Activated CD4-positive, alpha-beta T cell treated with anti-CD3 and anti-CD28 coated beads for 48 hours (primary cell): ENCODE data around the gene MS4A18.

Experiments used
- DNase-seq: peaks from one replicate; pipeline ENCODE4 v3.0.0-alpha.2; 2020

The MS4A18 gene

DNA sequence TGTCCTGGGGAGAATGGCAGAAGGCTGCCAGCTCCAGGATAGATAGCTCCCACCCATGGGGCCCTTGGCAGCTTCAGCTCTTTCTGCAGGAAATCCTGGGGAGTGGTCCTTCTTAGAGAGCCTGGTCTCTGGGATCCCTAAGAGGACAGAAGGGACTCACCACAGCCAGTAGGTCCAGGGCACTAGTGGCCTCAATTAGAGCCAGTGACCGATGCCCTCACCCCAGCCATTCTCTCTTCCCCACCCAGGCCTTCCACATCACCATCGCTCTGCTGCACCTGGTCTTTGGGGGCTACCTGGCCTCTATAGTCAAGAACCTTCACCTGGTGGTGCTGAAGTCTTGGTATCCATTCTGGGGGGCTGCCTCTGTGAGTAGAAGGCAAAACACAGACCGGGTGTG is 66.2 kb downstream of the MS4A18 start:
- DNase-seq = no peak

DNA sequence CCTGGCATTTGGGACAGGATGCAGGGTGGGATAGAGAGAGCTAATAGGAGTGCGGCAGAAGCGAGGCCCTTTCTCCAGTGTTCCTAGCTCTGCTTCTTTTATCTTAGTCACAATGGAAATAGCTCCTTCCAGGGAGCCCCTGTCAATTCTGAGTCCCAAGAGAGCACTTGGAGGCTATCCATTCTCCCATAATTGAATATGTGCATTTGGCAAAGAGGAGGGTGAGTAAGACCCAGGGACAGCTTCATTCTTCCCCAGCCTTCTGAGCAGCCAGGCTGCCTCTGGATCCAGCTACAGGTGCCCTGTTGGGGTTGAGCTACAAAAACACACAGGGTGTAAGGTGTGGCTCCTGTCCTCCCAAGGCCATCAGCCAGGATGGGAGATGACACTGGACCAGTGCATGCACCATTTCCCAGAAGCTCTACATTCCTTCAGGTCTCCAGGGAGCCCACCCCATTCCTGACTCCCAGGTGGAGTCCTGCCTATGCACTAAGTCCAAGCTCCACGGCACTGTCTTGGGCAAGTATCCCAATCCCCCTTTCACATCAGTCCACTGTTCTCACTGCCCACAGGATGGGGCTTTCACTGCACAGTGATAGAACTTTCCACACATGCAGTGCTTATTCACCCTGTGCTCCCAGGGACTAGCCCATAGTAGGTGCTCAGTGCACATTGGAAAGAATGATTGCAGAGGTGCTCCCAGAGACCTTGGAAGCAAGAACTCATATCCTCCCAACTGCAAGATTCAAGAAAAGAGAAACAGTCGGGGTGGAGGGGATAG is 66.8 kb downstream of the MS4A18 start:
- no peak for DNase-seq

DNA sequence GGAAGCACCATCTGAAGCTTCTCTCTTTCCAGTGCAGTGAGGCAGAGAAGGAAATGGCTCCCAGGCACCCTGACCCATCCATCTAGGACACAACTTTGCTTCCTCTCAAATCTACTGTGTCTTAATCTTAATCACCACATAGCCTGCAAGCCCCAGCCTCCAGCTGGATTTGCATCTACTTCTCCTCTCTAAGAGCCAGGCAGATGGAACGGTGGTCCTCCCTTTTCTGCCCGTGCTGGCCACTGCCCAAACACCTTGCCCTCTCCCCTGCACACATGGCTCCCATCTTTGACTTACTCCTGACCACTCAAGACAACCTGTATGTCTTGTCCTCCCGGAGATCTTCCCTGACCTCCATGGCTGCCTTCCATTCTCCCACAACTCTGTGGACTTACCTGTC is 68.0 kb downstream of the MS4A18 start:
- no peak for DNase-seq
